Neuronal stem cell (in vitro differentiated cells): ENCODE measurements around the gene CELSR2.

Experiments
- DNase-seq: peaks from one replicate; pipeline ENCODE4 v3.0.0-alpha.2; 2013; ENCODE audit warnings: low spot score
- H2AFZ ChIP-seq: one replicate; pipeline ENCODE4 v1.6.1; 2013; ENCODE audit warnings: mild to moderate bottlenecking, low read length, inconsistent platforms
- H2AK5ac ChIP-seq: 2 replicates; pipeline ENCODE4 v1.6.1; 2013; ENCODE audit warnings: low read depth, mild to moderate bottlenecking, inconsistent platforms, low read length, moderate library complexity, mixed read lengths
- H2BK120ac ChIP-seq: 2 replicates; pipeline ENCODE4 v1.6.1; 2013; ENCODE audit warnings: low read depth, mild to moderate bottlenecking, inconsistent platforms, low read length, moderate library complexity, mixed read lengths
- H2BK12ac ChIP-seq: one replicate; pipeline ENCODE4 v1.6.1; 2013; ENCODE audit warnings: low read length, inconsistent platforms
- H2BK15ac ChIP-seq: 2 replicates; pipeline ENCODE4 v1.6.1; 2013; ENCODE audit warnings: mild to moderate bottlenecking, low read length, inconsistent platforms, mixed read lengths
- H2BK5ac ChIP-seq: one replicate; pipeline ENCODE4 v1.6.1; 2013; ENCODE audit warnings: inconsistent platforms, mild to moderate bottlenecking, low read length, moderate library complexity
- H3K14ac ChIP-seq: one replicate; pipeline ENCODE4 v1.6.1; 2013; ENCODE audit warnings: low read length, inconsistent platforms
- H3K18ac ChIP-seq: 2 replicates; pipeline ENCODE4 v1.6.1; 2013; ENCODE audit warnings: low read length, inconsistent platforms
- H3K23ac ChIP-seq: 2 replicates; pipeline ENCODE4 v1.6.1; 2013; ENCODE audit warnings: low read depth, mild to moderate bottlenecking, mixed read lengths, low read length, inconsistent platforms; ENCODE audit not compliant: poor library complexity
- H3K27ac ChIP-seq: replicated peaks from 3 replicates; pipeline ENCODE4 v1.5.1; 2013; ENCODE audit warnings: low read length, inconsistent platforms
- H3K27me3 ChIP-seq, 3 experiments: 2 replicates each; pipeline ENCODE4 v1.6.1; 2013; ENCODE audit warnings: low read length in 3 of 3, mild to moderate bottlenecking in 2 of 3, inconsistent platforms in 1 of 3, low read depth in 1 of 3, mixed read lengths in 1 of 3, moderate library complexity in 1 of 3; ENCODE audit not compliant: control insufficient read depth in 3 of 3, insufficient read depth in 3 of 3
- H3K36me3 ChIP-seq, 2 donors: replicated peaks in 1 of 2; 2 replicates each; pipeline ENCODE4 v1.6.1; 2013; ENCODE audit warnings: low read length in 2 of 2; ENCODE audit not compliant: control insufficient read depth in 2 of 2, insufficient read depth in 2 of 2
- H3K4ac ChIP-seq: 2 replicates; pipeline ENCODE4 v1.6.1; 2013; ENCODE audit warnings: inconsistent platforms, mild to moderate bottlenecking, low read length, moderate library complexity
- H3K4me1 ChIP-seq, 2 donors: 1 replicate in 1 of 2; 2 replicates in 1 of 2; pipeline ENCODE4 v1.6.1; 2013; ENCODE audit warnings: low read length in 2 of 2, low read depth in 1 of 2; ENCODE audit not compliant: control insufficient read depth in 2 of 2, insufficient read depth in 1 of 2
- H3K4me2 ChIP-seq: one replicate; pipeline ENCODE4 v1.6.1; 2013; ENCODE audit warnings: mild to moderate bottlenecking, low read length, inconsistent platforms; ENCODE audit not compliant: insufficient read depth, poor library complexity, severe bottlenecking
- H3K4me3 ChIP-seq, 2 donors: 2 replicates each; pipeline ENCODE4 v1.5.1; 2013; ENCODE audit warnings: low read length in 2 of 2, mild to moderate bottlenecking in 2 of 2, inconsistent platforms in 1 of 2, moderate library complexity in 1 of 2
- H3K79me1 ChIP-seq: one replicate; pipeline ENCODE4 v1.6.1; 2013; ENCODE audit warnings: low read depth, mild to moderate bottlenecking, inconsistent platforms, low read length, moderate library complexity
- H3K9ac ChIP-seq: one replicate; pipeline ENCODE4 v1.6.1; 2013; ENCODE audit warnings: mild to moderate bottlenecking, low read depth, low read length, inconsistent platforms; ENCODE audit not compliant: poor library complexity
- H3K9me3 ChIP-seq, 2 donors: replicated peaks in 1 of 2; 2 replicates each; pipeline versions ENCODE3 to v1.6.1; 2013; ENCODE audit warnings: low read length in 2 of 2, mild to moderate bottlenecking in 2 of 2, inconsistent platforms in 1 of 2, low read depth in 1 of 2, mixed read lengths in 1 of 2, moderate library complexity in 1 of 2; ENCODE audit not compliant: control insufficient read depth in 2 of 2, insufficient read depth in 1 of 2
- H4K8ac ChIP-seq: one replicate; pipeline ENCODE4 v1.6.1; 2013; ENCODE audit warnings: low read depth, mild to moderate bottlenecking, inconsistent platforms, low read length, moderate library complexity
- H4K91ac ChIP-seq: one replicate; pipeline ENCODE4 v1.6.1; 2013; ENCODE audit warnings: low read length, low read depth, mild to moderate bottlenecking, inconsistent platforms; ENCODE audit not compliant: poor library complexity
- WGBS, 2 donors: extraction: QIAGEN DNeasy Blood & Tissue Kit; methylation state at CpG; one replicate each; pipeline ENCODE4 v1.1.7; 2013; ENCODE audit warnings: missing lambda C conversion rate in 2 of 2, mixed read lengths in 1 of 2; ENCODE audit not compliant: insufficient read length in 2 of 2, insufficient replicate concordance in 1 of 2; ENCODE audit errors: extremely low coverage in 2 of 2; 5-methylcytosine and 5-hydroxymethylcytosine counted together

Gene CELSR2

GRCh38 chr1:109259674-109260557, 10.6 kb downstream of the CELSR2 start:
- Histone ChIP-seq H3K18ac (peak overlapping the region; percentile 94), H3K14ac (no peak overlapping the region), H3K27ac (peak overlapping the region; percentile 96), H3K9ac (peak overlapping the region; percentile 24), H2AK5ac (peak overlapping the region; percentile 84), H3K4me1 (peaks cover 42 to 49% of the 10 kb centered on the region in 2 donors), H3K4me3 (no peak overlapping the region), H4K8ac (no peak overlapping the region), H3K9me3 (peaks cover 0 to 2% of the 10 kb centered on the region in 2 donors), H2BK12ac (peak overlapping the region; percentile 91), H4K91ac (peak overlapping the region; percentile 91), H3K27me3 (no peaks in the 10 kb centered on the region), H2BK15ac (peak overlapping the region; percentile 30), H2BK120ac (peak overlapping the region; percentile 97), H2BK5ac (peak overlapping the region; percentile 80), H2AFZ (no peak overlapping the region), H3K36me3 (peaks cover 44 to 88% of the 10 kb centered on the region in 2 donors), H3K4ac (peak overlapping the region; percentile 17), H3K4me2 (peak overlapping the region; percentile 38), H3K79me1 (peaks cover 21% of the 10 kb centered on the region), H3K23ac (peak overlapping the region; percentile 21)
- peak; percentile 58 for DNase-seq
- WGBS, 2 donors, result no CpG with 5 or more reads among the region's 7 CpGs

- Histone ChIP-seq H3K18ac (peak overlapping the region; percentile 92), H3K9ac (peak overlapping the region; percentile 2), H3K4ac (peak overlapping the region; percentile 79), H2BK15ac (peak overlapping the region; percentile 30), H2AFZ (no peak overlapping the region), H3K27me3 (no peaks in the 10 kb centered on the region), H2BK12ac (peak overlapping the region; percentile 91), H3K79me1 (peaks cover 21% of the 10 kb centered on the region), H3K4me3 (no peak overlapping the region), H4K8ac (no peak overlapping the region), H3K14ac (no peak overlapping the region), H3K4me1 (peaks cover 32 to 40% of the 10 kb centered on the region in 2 donors), H3K9me3 (peaks cover 0 to 2% of the 10 kb centered on the region in 2 donors), H3K36me3 (peaks cover 54 to 91% of the 10 kb centered on the region in 2 donors), H2BK5ac (peak overlapping the region; percentile 80), H3K23ac (peak overlapping the region; percentile 70), H3K27ac (peak overlapping the region; percentile 86), H4K91ac (peak overlapping the region; percentile 76), H3K4me2 (no peak overlapping the region), H2AK5ac (peak overlapping the region; percentile 84), H2BK120ac (peak overlapping the region; percentile 97)
- WGBS, 2 donors, result no CpG with 5 or more reads among the region's 16 CpGs
- no peak for DNase-seq
Measured at GRCh38 chr1:109261006-109261405, 11.7 kb downstream of the CELSR2 start.

GRCh38 chr1:109261578-109261977, 12.2 kb downstream of the CELSR2 start:
- peak overlapping the region; percentile 30 for H2BK15ac ChIP-seq
- no peak overlapping the region for H3K4me3 ChIP-seq
- H2BK12ac ChIP-seq, result peak overlapping the region; percentile 91
- H3K4me2 ChIP-seq, result no peak overlapping the region
- peaks cover 21% of the 10 kb centered on the region for H3K79me1 ChIP-seq
- H2BK5ac ChIP-seq, result peak overlapping the region; percentile 80
- H3K9ac ChIP-seq, result peak overlapping the region; percentile 27
- peaks cover 0 to 2% of the 10 kb centered on the region in 2 donors for H3K9me3 ChIP-seq
- no peak overlapping the region for H4K91ac ChIP-seq
- H3K18ac ChIP-seq, result peak overlapping the region; percentile 92
- H3K27me3 ChIP-seq, result no peaks in the 10 kb centered on the region
- peak overlapping the region; percentile 70 for H3K23ac ChIP-seq
- H3K27ac ChIP-seq, result no peak overlapping the region
- no peak overlapping the region for H3K4ac ChIP-seq
- peak overlapping the region; percentile 97 for H2BK120ac ChIP-seq
- H3K4me1 ChIP-seq, result peaks cover 30 to 37% of the 10 kb centered on the region in 2 donors
- H4K8ac ChIP-seq, result no peak overlapping the region
- H2AK5ac ChIP-seq, result peak overlapping the region; percentile 84
- no peak overlapping the region for H3K14ac ChIP-seq
- no peak for DNase-seq
- WGBS, 2 donors, result no CpG with 5 or more reads among the region's 6 CpGs
- H2AFZ ChIP-seq, result no peak overlapping the region
- H3K36me3 ChIP-seq, result peaks cover 58 to 89% of the 10 kb centered on the region in 2 donors
